CD14-positive monocyte (primary cell): ENCODE data around the gene MED15. TPM values are rescaled to one million over a fixed set of nuclear protein-coding genes. Genes with fewer than 3 reads are reported as not detected.

ENCODE experiments used
- DNase-seq, 3 donors: peaks; one replicate each; pipeline ENCODE4 v3.0.0-alpha.2; 2011 to 2022
- H2AFZ ChIP-seq: 2 replicates; pipeline ENCODE4 v1.6.0; 2012; ENCODE audit warnings: mild to moderate bottlenecking, low read depth, low read length, inconsistent platforms; ENCODE audit not compliant: insufficient read depth, poor library complexity, severe bottlenecking
- H3K27ac ChIP-seq, 2 donors: 1 replicate in 1 of 2; 2 replicates in 1 of 2; pipeline ENCODE4 v1.5.1; 2012 to 2013; ENCODE audit warnings: low read length in 2 of 2, control low read depth in 1 of 2, inconsistent platforms in 1 of 2, low read depth in 1 of 2, mild to moderate bottlenecking in 1 of 2
- H3K27me3 ChIP-seq, 2 donors: one replicate each; pipeline versions ENCODE4 v1.6.0 to v1.6.1; 2011 to 2013; ENCODE audit warnings: low read length in 2 of 2; ENCODE audit not compliant: control insufficient read depth in 2 of 2, insufficient read depth in 2 of 2
- H3K36me3 ChIP-seq, 2 donors: replicated peaks in 1 of 2; 1 replicate in 1 of 2; 2 replicates in 1 of 2; pipeline versions ENCODE4 v1.5.1 to v1.6.1; 2012 to 2013; ENCODE audit warnings: low read length in 2 of 2, control low read depth in 1 of 2, inconsistent platforms in 1 of 2, mild to moderate bottlenecking in 1 of 2; ENCODE audit not compliant: insufficient read depth in 2 of 2, control insufficient read depth in 1 of 2
- H3K4me1 ChIP-seq, 2 donors: 1 replicate in 1 of 2; 2 replicates in 1 of 2; pipeline versions ENCODE4 v1.5.1 to v1.6.1; 2012 to 2013; ENCODE audit warnings: low read length in 2 of 2, control low read depth in 1 of 2, inconsistent platforms in 1 of 2, mild to moderate bottlenecking in 1 of 2, moderate library complexity in 1 of 2; ENCODE audit not compliant: insufficient read depth in 2 of 2, control insufficient read depth in 1 of 2
- H3K4me2 ChIP-seq: replicated peaks from 2 replicates; pipeline ENCODE3; 2012; ENCODE audit warnings: low read length, moderate library complexity, mild to moderate bottlenecking; ENCODE audit not compliant: poor library complexity, severe bottlenecking; ENCODE audit errors: extremely low read depth
- H3K4me3 ChIP-seq, 3 experiments: fragments of 200-600 bp in 1 of 3; sonication (generic) in 1 of 3; replicated peaks in 1 of 3; 1 replicate in 2 of 3; 2 replicates in 1 of 3; pipeline ENCODE4 v1.5.1; 2011 to 2013; ENCODE audit warnings: low read length in 3 of 3, mild to moderate bottlenecking in 3 of 3, control low read depth in 2 of 3, low read depth in 2 of 3, inconsistent platforms in 1 of 3, moderate library complexity in 1 of 3
- H3K79me2 ChIP-seq: 2 replicates; pipeline ENCODE4 v1.6.0; 2012; ENCODE audit warnings: mild to moderate bottlenecking, control low read depth, inconsistent platforms, low read length, moderate library complexity; ENCODE audit not compliant: insufficient read depth
- H3K9ac ChIP-seq: 2 replicates; pipeline ENCODE4 v1.6.0; 2017; ENCODE audit warnings: low read length, mild to moderate bottlenecking; ENCODE audit not compliant: insufficient read depth, poor library complexity, severe bottlenecking
- H3K9me3 ChIP-seq, 2 donors: replicated peaks in 1 of 2; 1 replicate in 1 of 2; 2 replicates in 1 of 2; pipeline versions ENCODE4 v1.5.1 to v1.6.1; 2012 to 2013; ENCODE audit warnings: low read length in 2 of 2, control low read depth in 1 of 2; ENCODE audit not compliant: control insufficient read depth in 1 of 2, insufficient read depth in 1 of 2
- H4K20me1 ChIP-seq: 2 replicates; pipeline ENCODE4 v1.6.0; 2012; ENCODE audit warnings: mild to moderate bottlenecking, low read length, control low read depth, moderate library complexity; ENCODE audit not compliant: insufficient read depth
- H3K27ac Mint-ChIP-seq, 7 donors: one replicate each; pipeline ENCODE4 v1.8.0; 2020; ENCODE audit warnings: mild to moderate bottlenecking in 7 of 7, mixed read lengths in 7 of 7, moderate library complexity in 6 of 7, inconsistent platforms in 2 of 7
- H3K27me3 Mint-ChIP-seq, 3 donors: one replicate each; pipeline ENCODE4 v1.8.0; 2021 to 2022; ENCODE audit warnings: low read depth in 3 of 3, mild to moderate bottlenecking in 3 of 3, mixed read lengths in 3 of 3, moderate library complexity in 3 of 3, inconsistent platforms in 1 of 3
- H3K36me3 Mint-ChIP-seq, 2 donors: one replicate each; pipeline ENCODE4 v1.8.0; 2020; ENCODE audit warnings: mixed read lengths in 2 of 2, inconsistent platforms in 1 of 2, mild to moderate bottlenecking in 1 of 2
- H3K4me1 Mint-ChIP-seq: one replicate; pipeline ENCODE4 v1.8.0; 2020; ENCODE audit warnings: mild to moderate bottlenecking, mixed read lengths
- H3K4me3 Mint-ChIP-seq, 2 donors: one replicate each; pipeline ENCODE4 v1.8.0; 2020; ENCODE audit warnings: mild to moderate bottlenecking in 2 of 2, mixed read lengths in 2 of 2, moderate library complexity in 1 of 2
- H3K9me3 Mint-ChIP-seq, 7 donors: one replicate each; pipeline ENCODE4 v1.8.0; 2020 to 2022; ENCODE audit warnings: mixed read lengths in 7 of 7, mild to moderate bottlenecking in 6 of 7, moderate library complexity in 6 of 7, inconsistent platforms in 2 of 7
- CTCF ChIP-seq: fragments of 200-600 bp; IDR thresholded peaks from one replicate; pipeline ENCODE4 v1.8.0; 2022; ENCODE audit warnings: antibody characterized with exemption, mild to moderate bottlenecking
- WGBS: methylation state at CpG from one replicate; pipeline ENCODE4 v1.1.5; 2013; ENCODE audit warnings: missing lambda C conversion rate; ENCODE audit not compliant: insufficient coverage; 5-methylcytosine and 5-hydroxymethylcytosine counted together
- intact Hi-C, 2 donors: fragments of 100-400 bp; cut with micrococcal nuclease; formaldehyde crosslinking; loops; one replicate each; pipeline versions ENCODE4 v1.15.0 to v1.15.1; 2023
- polyA plus RNA-seq, 3 donors: library from polyadenylated mRNA; depleted of rRNA in 1 of 3; unstranded in 2 of 3; stranded (reverse) in 1 of 3; fragments of 300-500 nt in 2 of 3; fragments of >200 nt in 1 of 3; fragmentation: Illumina TruSeq in 2 of 3; gene quantifications; 1 replicate in 2 of 3; 2 replicates in 1 of 3; pipeline ENCODE4 v1.2.3, GENCODE V29; 2012 to 2021

MED15 gene
- polyA plus RNA-seq, 3 donors = 10.0 to 126 (median 17.8) TPM

DNA sequence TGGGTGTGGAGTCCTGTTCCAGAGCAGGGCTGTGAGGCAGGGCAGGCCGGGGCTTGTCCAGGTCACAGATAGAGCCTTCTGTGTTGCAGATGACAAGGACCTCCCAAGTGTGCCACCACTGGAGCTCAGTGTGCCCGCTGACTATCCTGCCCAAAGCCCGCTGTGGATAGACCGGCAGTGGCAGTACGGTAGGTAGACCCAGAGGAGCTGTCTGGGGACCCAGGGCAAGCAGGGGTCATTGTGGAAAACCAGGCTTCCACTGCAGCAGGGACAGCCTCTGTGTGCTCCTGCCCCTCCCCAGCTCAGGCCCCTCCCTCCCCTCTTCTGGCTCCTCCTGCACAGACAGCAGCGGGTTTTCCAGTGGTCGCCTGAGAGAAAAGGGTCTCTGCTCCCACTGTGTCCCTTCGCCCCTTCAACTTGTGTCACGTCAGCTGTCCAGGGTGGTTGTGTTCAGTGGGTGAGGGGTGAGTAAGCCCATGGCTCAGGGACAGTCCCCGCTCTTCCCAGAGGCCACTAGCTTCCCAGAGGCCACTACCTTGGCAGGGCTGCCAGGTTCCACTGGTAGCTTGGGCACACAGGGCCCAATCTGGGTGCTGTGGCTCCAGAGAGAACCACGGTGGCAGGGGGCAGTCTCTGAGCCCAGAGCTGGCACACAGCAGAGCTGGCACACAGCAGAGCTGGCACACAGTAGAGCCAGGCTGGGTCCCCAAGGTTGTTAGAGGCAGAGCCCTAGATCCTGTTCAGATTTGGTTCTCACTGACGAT, 78.4 kb downstream of the MED15 start:
- TF ChIP-seq CTCF = no peak
- H3K4me1 ChIP-seq = no peaks in the 10 kb centered on the region
- no peak overlapping the region for H3K4me3 ChIP-seq
- H3K79me2 ChIP-seq = no peaks in the 10 kb centered on the region
- H3K9ac ChIP-seq = no peak overlapping the region
- no peaks in the 10 kb centered on the region for H3K27me3 Mint-ChIP-seq
- WGBS = 93% methylated on average over 12 of the region's 12 CpGs
- H2AFZ ChIP-seq = no peak overlapping the region
- no peak overlapping the region for H3K4me2 ChIP-seq
- H3K9me3 Mint-ChIP-seq = no peaks in the 10 kb centered on the region
- H3K9me3 ChIP-seq = no peaks in the 10 kb centered on the region
- no peak overlapping the region for H3K4me3 Mint-ChIP-seq
- H3K36me3 Mint-ChIP-seq = peaks cover 58 to 67% of the 10 kb centered on the region in 2 donors
- peaks cover 69 to 70% of the 10 kb centered on the region in 2 donors for H3K36me3 ChIP-seq
- intact Hi-C loops = no loop called here
- H3K27me3 ChIP-seq = no peaks in the 10 kb centered on the region
- H3K4me1 Mint-ChIP-seq = no peaks in the 10 kb centered on the region
- no peak for DNase-seq
- no peak overlapping the region for H3K27ac ChIP-seq
- H4K20me1 ChIP-seq = peaks cover 60% of the 10 kb centered on the region
- no peak overlapping the region for H3K27ac Mint-ChIP-seq

- H3K9me3 Mint-ChIP-seq = no peaks in the 10 kb centered on the region
- peaks cover 53 to 62% of the 10 kb centered on the region in 2 donors for H3K36me3 Mint-ChIP-seq
- Histone ChIP-seq H3K4me1 (no peaks in the 10 kb centered on the region), H3K9me3 (no peaks in the 10 kb centered on the region), H3K4me3 (no peak overlapping the region), H3K79me2 (no peaks in the 10 kb centered on the region), H3K36me3 (peaks cover 63 to 65% of the 10 kb centered on the region in 2 donors), H2AFZ (no peak overlapping the region), H3K9ac (no peak overlapping the region), H3K27ac (no peak overlapping the region), H3K27me3 (no peaks in the 10 kb centered on the region), H3K4me2 (no peak overlapping the region), H4K20me1 (peaks cover 54% of the 10 kb centered on the region)
- H3K27me3 Mint-ChIP-seq = no peaks in the 10 kb centered on the region
- no peaks in the 10 kb centered on the region for H3K4me1 Mint-ChIP-seq
- no peak for DNase-seq
- H3K4me3 Mint-ChIP-seq = no peak overlapping the region
- intact Hi-C loops = no loop called here
- H3K27ac Mint-ChIP-seq = no peak overlapping the region
- TF ChIP-seq CTCF = no peak
- WGBS = 97% methylated on average over 19 of the region's 22 CpGs
Measured at GRCh38 chr22:20586403-20586745, 79.0 kb downstream of the MED15 start.
